HepG2 (cell line): Measurements from ENCODE around the gene QSOX2. TPM values are rescaled to one million over a fixed set of nuclear protein-coding genes. Genes with fewer than 3 reads are reported as not detected.

ENCODE experiments used
- ARNT2 ChIP-seq: sonication (generic); formaldehyde crosslinking; IDR thresholded peaks from 2 replicates; pipeline ENCODE4 v1.8.0; 2022; ENCODE audit warnings: mild to moderate bottlenecking, low read depth, missing genetic modification reagents, moderate library complexity
- FLYWCH1 ChIP-seq: sonication (generic); formaldehyde crosslinking; IDR thresholded peaks from 2 replicates; pipeline ENCODE4 v1.8.1; 2023; ENCODE audit warnings: mild to moderate bottlenecking, missing genetic modification reagents
- FOXA3 ChIP-seq: IDR thresholded peaks from 2 replicates; pipeline ENCODE4 v1.6.1; 2016; ENCODE audit warnings: missing genetic modification reagents, missing compliant biosample characterization
- FOXO1 ChIP-seq: sonication (generic); formaldehyde crosslinking; IDR thresholded peaks from 2 replicates; pipeline ENCODE4 v1.4.0; 2020; ENCODE audit warnings: missing genetic modification reagents
- RORA ChIP-seq: sonication (generic); formaldehyde crosslinking; IDR thresholded peaks from 2 replicates; pipeline ENCODE4 v1.5.0; 2020; ENCODE audit warnings: mild to moderate bottlenecking, missing genetic modification reagents, moderate library complexity
- RXRB ChIP-seq: IDR thresholded peaks from 2 replicates; pipeline ENCODE4 v1.6.1; 2016; ENCODE audit warnings: borderline replicate concordance, missing genetic modification reagents, missing compliant biosample characterization
- ZNF746 ChIP-seq: sonication (generic); formaldehyde crosslinking; IDR thresholded peaks from 2 replicates; pipeline ENCODE4 v1.8.0; 2022; ENCODE audit warnings: mild to moderate bottlenecking, missing genetic modification reagents
- ZNF766 ChIP-seq: sonication (generic); formaldehyde crosslinking; IDR thresholded peaks from 2 replicates; pipeline ENCODE4 v1.5.0; 2020; ENCODE audit warnings: missing genetic modification reagents, borderline replicate concordance
- polyA plus RNA-seq, 8 experiments: library from polyadenylated mRNA; depleted of rRNA in 3 of 8; stranded (reverse) in 7 of 8; unstranded in 1 of 8; fragments of >200 nt; fragmentation: Illumina TruSeq in 4 of 8; extraction: Trizol in 4 of 8; gene quantifications; 2 replicates each; pipeline versions ENCODE4 v1.2.1 to v1.2.3, GENCODE V29; 2011 to 2016; ENCODE audit warnings: low read depth in 4 of 8, missing spikeins in 1 of 8, mixed read lengths in 1 of 8; ENCODE audit not compliant: insufficient read depth in 1 of 8
- total RNA-seq, 5 experiments: library from RNA; depleted of rRNA; stranded (reverse); fragments of >200 nt; fragmentation: Illumina TruSeq; extraction: Trizol; gene quantifications; 2 replicates each; pipeline ENCODE4 v1.2.3, GENCODE V29; 2016; ENCODE audit warnings: low read depth in 1 of 5
- TF ChIP-seq, protein P1 (sequence below), 2 experiments: sonication (generic) in 1 of 2; formaldehyde crosslinking in 1 of 2; IDR thresholded peaks; 2 replicates each; pipeline versions ENCODE4 v1.6.1 to v1.9.0; 2014 to 2022; ENCODE audit warnings: antibody characterized with exemption in 1 of 2, borderline replicate concordance in 1 of 2, inconsistent platforms in 1 of 2, low read depth in 1 of 2, missing genetic modification reagents in 1 of 2
- TF ChIP-seq, protein P2 (sequence below): sonication (generic); formaldehyde crosslinking; IDR thresholded peaks from 2 replicates; pipeline ENCODE4 v1.4.0; 2020; ENCODE audit warnings: mild to moderate bottlenecking, missing genetic modification reagents

The QSOX2 gene
- total and polyA plus RNA-seq, 2 of the 13 experiments (the other 11 are each of a cell fraction or from before 2014, with no cell fraction given): 27.1 to 42.1 TPM

DNA sequence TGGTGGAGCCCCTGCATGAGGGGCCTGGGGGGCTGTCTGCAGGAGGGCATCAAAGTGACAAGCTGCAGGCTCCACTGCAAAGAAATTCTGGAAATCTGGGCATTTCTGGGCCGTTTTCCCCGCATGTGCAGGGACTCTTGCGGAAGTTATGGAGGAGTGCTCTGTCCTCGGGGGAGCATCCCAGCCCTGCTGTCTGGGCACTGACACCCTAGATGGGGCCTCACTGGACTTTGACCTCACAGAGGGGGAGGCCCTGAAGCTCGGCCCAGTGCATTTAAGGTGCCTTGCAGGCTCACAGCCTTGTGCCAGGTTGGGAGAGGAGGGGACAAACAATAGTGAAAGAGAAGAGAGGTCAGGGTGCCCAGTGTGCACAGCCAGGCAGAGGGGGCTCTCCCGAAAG lies 76.1 kb downstream of the QSOX2 start (continued):
- TF ChIP-seq FLYWCH1 (CRISPR knock-in tag) (no peak), ARNT2 (CRISPR knock-in tag) (no peak), FOXO1 (CRISPR knock-in tag) (no peak), ZNF746 (CRISPR knock-in tag) (no peak), RXRB (peak; percentile 54; the same call in 1 of the 2 replicates), FOXA3 (CRISPR knock-in tag) (no peak), ZNF766 (CRISPR knock-in tag) (no peak), RORA (CRISPR knock-in tag) (no peak)
- TF ChIP-seq, protein P1, sequence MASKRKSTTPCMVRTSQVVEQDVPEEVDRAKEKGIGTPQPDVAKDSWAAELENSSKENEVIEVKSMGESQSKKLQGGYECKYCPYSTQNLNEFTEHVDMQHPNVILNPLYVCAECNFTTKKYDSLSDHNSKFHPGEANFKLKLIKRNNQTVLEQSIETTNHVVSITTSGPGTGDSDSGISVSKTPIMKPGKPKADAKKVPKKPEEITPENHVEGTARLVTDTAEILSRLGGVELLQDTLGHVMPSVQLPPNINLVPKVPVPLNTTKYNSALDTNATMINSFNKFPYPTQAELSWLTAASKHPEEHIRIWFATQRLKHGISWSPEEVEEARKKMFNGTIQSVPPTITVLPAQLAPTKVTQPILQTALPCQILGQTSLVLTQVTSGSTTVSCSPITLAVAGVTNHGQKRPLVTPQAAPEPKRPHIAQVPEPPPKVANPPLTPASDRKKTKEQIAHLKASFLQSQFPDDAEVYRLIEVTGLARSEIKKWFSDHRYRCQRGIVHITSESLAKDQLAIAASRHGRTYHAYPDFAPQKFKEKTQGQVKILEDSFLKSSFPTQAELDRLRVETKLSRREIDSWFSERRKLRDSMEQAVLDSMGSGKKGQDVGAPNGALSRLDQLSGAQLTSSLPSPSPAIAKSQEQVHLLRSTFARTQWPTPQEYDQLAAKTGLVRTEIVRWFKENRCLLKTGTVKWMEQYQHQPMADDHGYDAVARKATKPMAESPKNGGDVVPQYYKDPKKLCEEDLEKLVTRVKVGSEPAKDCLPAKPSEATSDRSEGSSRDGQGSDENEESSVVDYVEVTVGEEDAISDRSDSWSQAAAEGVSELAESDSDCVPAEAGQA (IDR thresholded peaks at IDR 0.05; ENCODE audit: low read depth): no peak
- TF ChIP-seq, protein P1 (CRISPR knock-in tag; IDR thresholded peaks at IDR 0.05; ENCODE audit: borderline replicate concordance): no peak
- TF ChIP-seq, protein P2, sequence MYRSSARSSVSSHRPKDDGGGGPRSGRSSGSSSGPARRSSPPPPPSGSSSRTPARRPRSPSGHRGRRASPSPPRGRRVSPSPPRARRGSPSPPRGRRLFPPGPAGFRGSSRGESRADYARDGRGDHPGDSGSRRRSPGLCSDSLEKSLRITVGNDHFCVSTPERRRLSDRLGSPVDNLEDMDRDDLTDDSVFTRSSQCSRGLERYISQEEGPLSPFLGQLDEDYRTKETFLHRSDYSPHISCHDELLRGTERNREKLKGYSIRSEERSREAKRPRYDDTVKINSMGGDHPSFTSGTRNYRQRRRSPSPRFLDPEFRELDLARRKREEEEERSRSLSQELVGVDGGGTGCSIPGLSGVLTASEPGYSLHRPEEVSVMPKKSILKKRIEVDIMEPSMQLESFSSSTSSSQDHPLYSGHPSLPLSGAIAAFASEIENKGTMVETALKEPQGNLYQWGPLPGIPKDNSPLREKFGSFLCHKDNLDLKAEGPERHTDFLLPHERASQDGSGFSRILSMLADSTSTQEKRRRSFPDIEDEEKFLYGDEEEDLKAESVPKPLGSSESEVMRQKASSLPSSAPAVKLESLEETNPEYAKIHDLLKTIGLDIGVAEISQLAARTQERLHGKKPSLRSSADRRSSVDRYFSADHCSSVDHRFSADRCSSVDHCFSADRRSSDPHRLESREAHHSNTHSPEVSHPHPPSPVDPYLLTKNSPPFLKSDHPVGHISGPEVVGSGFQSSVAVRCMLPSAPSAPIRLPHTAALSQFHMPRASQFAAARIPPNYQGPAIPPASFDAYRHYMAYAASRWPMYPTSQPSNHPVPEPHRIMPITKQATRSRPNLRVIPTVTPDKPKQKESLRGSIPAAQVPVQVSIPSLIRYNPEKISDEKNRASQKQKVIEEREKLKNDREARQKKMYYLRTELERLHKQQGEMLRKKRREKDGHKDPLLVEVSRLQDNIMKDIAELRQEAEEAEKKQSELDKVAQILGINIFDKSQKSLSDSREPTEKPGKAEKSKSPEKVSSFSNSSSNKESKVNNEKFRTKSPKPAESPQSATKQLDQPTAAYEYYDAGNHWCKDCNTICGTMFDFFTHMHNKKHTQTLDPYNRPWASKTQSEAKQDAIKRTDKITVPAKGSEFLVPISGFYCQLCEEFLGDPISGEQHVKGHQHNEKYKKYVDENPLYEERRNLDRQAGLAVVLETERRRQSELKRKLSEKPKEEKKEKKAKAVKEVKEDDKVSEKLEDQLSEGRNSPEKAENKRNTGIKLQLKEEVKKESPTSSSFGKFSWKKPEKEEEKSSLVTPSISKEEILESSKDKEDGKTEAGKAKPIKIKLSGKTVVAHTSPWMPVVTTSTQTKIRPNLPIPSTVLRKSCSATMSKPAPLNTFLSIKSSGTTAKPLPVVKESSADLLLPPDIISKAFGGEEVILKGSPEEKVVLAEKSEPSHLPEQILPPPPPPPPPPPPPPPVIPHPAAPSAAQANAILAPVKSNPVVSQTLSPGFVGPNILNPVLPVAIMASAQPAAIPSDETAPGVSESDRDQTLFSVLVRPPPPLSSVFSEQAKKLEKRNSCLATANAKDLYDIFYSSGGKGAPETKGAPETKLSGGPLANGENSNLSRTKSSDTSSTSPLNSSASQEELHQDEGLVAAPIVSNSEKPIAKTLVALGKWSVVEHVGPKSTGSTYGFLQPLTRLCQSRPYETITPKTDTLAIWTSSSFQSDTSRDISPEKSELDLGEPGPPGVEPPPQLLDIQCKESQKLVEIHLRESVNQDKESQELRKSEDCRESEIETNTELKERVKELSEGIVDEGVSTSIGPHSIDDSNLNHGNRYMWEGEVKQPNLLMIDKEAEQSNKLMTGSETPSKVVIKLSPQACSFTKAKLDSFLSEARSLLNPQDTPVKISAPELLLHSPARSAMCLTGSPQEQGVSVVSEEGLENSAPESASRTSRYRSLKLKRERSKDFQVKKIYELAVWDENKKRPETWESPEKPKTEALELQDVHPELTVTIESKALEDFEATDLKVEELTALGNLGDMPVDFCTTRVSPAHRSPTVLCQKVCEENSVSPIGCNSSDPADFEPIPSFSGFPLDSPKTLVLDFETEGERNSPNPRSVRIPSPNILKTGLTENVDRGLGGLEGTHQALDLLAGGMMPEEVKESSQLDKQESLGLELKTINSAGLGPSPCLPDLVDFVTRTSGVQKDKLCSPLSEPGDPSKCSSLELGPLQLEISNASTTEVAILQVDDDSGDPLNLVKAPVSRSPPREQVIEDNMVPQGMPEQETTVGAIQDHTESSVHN (CRISPR knock-in tag): no peak
